Vagina (tissue), 2 donors: ENCODE measurements around the gene RAD1. TPM values are rescaled to one million over a fixed set of nuclear protein-coding genes. Genes with fewer than 3 reads are reported as not detected.

Source experiments
- DNase-seq, 2 donors: peaks; one replicate each; pipeline ENCODE4 v3.0.0-alpha.2; 2017; ENCODE audit errors: extremely low spot score in 2 of 2
- H3K27ac ChIP-seq: fragments of 200-600 bp; sonication (generic); one replicate; pipeline ENCODE4 v1.5.1; 2019
- H3K27me3 ChIP-seq: fragments of 200-600 bp; sonication (generic); one replicate; pipeline ENCODE4 v1.5.1; 2019
- H3K36me3 ChIP-seq, 2 donors: fragments of 200-600 bp; sonication (generic); one replicate each; pipeline ENCODE4 v1.5.1; 2017 to 2019
- H3K4me1 ChIP-seq: fragments of 200-600 bp; sonication (generic); one replicate; pipeline ENCODE4 v1.5.1; 2019
- H3K4me3 ChIP-seq, 2 donors: fragments of 200-600 bp; sonication (generic); 1 replicate in 1 of 2; 2 replicates in 1 of 2; pipeline ENCODE4 v1.5.1; 2016 to 2019
- H3K9me3 ChIP-seq: fragments of 200-600 bp; sonication (generic); one replicate; pipeline ENCODE4 v1.5.1; 2019
- CTCF ChIP-seq, 3 experiments: fragments of 450-650 bp in 2 of 3; fragments of 200-600 bp in 1 of 3; sonication (generic) in 1 of 3; IDR thresholded peaks; one replicate each; pipeline ENCODE4 v1.5.1; 2017 to 2019; ENCODE audit warnings: antibody characterized with exemption in 3 of 3, mild to moderate bottlenecking in 2 of 3, moderate library complexity in 2 of 3
- POLR2A ChIP-seq, 2 donors: fragments of 450-650 bp; IDR thresholded peaks; one replicate each; pipeline ENCODE4 v1.6.1; 2017; ENCODE audit warnings: antibody characterized with exemption in 2 of 2, mild to moderate bottlenecking in 2 of 2, moderate library complexity in 2 of 2
- POLR2AphosphoS5 ChIP-seq, 2 donors: sonication (generic); formaldehyde crosslinking; IDR thresholded peaks; one replicate each; pipeline ENCODE4 v1.9.0; 2017; ENCODE audit warnings: antibody characterized with exemption in 2 of 2, mild to moderate bottlenecking in 2 of 2, low read depth in 1 of 2; ENCODE audit not compliant: insufficient read depth in 1 of 2
- intact Hi-C: fragments of 100-400 bp; cut with DNase I; formaldehyde crosslinking; loops from one replicate; pipeline ENCODE4 v1.15.1; 2023
- total RNA-seq: library from RNA; depleted of rRNA; stranded (reverse); fragments of >200 nt; gene quantifications from one replicate; pipeline ENCODE4 v1.2.3, GENCODE V29; 2016

Gene RAD1
- total RNA-seq, 1 donor from 2014 or later, result 27.7 TPM

DNA sequence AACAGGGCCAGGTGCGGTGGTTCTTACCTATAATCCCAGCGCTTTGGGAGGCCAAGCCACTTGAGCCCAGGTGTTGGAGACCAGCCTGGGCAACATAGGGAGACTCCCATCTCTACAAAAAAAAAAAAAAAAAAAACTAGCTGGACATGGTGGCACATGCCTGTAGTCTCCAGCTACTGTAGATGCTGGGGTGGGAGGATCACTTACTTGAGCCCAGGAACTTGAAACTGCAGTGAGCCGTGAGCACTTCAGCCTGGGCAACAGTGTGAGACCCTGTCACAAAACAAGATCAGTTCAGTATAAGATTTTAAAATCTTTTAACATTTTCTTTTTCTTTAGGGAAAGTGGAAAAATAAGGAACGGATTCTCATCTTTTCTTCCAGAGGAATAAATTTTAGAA, 2.7 kb upstream of the RAD1 start:
- Histone ChIP-seq H3K4me3 (no peak overlapping the region), H3K4me1 (peaks cover 41% of the 10 kb centered on the region), H3K36me3 (peaks cover 0 to 36% of the 10 kb centered on the region in 2 donors), H3K27me3 (no peaks in the 10 kb centered on the region), H3K9me3 (no peaks in the 10 kb centered on the region), H3K27ac (no peak overlapping the region)
- DNase-seq, result no peak
- intact Hi-C loops, result no loop called here
- TF ChIP-seq POLR2AphosphoS5 (IDR thresholded peaks at IDR 0.05; ENCODE audit: insufficient read depth in 1 of 2, low read depth in 1 of 2) (no peak), CTCF (IDR thresholded peaks at IDR 0.05) (no peak), POLR2A (IDR thresholded peaks at IDR 0.05) (no peak)

DNA sequence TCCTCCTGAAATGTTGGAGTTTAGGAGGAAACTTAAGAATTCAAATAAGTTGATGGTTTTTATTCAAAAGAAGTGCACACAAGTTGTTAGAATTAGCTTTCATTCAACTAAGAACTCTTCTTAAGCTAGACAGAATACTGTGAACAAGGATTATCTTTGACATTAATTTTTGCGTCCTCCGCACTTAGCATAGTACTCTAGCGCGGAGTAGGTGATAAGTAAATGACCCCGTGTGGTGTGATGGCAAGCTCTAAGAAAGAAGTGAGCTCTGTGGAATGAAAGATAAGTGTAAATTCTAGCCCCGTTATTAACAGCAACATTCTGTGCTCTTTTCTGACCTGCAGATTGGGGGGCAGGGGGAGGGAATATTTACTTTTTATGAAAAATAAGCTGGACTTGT, 1.2 kb upstream of the RAD1 start:
- H3K4me1 ChIP-seq, result peaks cover 41% of the 10 kb centered on the region
- H3K36me3 ChIP-seq, result peaks cover 0 to 26% of the 10 kb centered on the region in 2 donors
- intact Hi-C loops, result no loop called here
- TF ChIP-seq CTCF (IDR thresholded peaks at IDR 0.05), result no peak
- TF ChIP-seq POLR2A (IDR thresholded peaks at IDR 0.05), result no peak
- no peak for TF ChIP-seq POLR2AphosphoS5 (IDR thresholded peaks at IDR 0.05; ENCODE audit: insufficient read depth in 1 of 2, low read depth in 1 of 2)
- no peak for DNase-seq
- H3K27ac ChIP-seq, result no peak overlapping the region
- no peaks in the 10 kb centered on the region for H3K9me3 ChIP-seq
- H3K4me3 ChIP-seq, result peak overlapping the region; percentile 98 to 99
- H3K27me3 ChIP-seq, result no peaks in the 10 kb centered on the region

DNA sequence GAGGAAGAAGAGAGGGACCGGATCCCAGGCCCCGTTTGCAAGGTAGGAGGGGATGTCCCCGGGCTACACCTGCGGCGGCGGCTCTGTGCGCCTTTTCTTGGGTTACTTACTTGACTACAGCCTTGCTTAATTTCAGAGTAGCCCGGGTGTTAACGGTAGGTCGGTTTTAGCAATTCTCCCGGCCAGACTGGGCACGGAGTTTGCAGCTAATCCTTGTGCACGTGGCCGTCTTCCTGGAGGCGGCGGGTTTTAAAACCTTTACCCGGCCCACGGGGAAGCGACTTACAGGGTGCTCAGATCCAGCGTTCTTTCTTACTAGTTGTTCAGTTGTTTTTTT, 520 bp upstream of the RAD1 start:
- H3K27ac ChIP-seq, result peak overlapping the region; percentile 90
- intact Hi-C loops, result no loop called here
- H3K27me3 ChIP-seq, result no peaks in the 10 kb centered on the region
- peaks cover 41% of the 10 kb centered on the region for H3K4me1 ChIP-seq
- peak overlapping the region; percentile 98 to 99 for H3K4me3 ChIP-seq
- H3K9me3 ChIP-seq, result no peaks in the 10 kb centered on the region
- TF ChIP-seq POLR2A (IDR thresholded peaks at IDR 0.05), result no peak
- no peak for TF ChIP-seq CTCF (IDR thresholded peaks at IDR 0.05)
- TF ChIP-seq POLR2AphosphoS5 (IDR thresholded peaks at IDR 0.05; ENCODE audit: insufficient read depth in 1 of 2, low read depth in 1 of 2), result no peak
- peaks cover 0 to 26% of the 10 kb centered on the region in 2 donors for H3K36me3 ChIP-seq
- DNase-seq, result peak in 1 of 2 donors; percentile 90

DNA sequence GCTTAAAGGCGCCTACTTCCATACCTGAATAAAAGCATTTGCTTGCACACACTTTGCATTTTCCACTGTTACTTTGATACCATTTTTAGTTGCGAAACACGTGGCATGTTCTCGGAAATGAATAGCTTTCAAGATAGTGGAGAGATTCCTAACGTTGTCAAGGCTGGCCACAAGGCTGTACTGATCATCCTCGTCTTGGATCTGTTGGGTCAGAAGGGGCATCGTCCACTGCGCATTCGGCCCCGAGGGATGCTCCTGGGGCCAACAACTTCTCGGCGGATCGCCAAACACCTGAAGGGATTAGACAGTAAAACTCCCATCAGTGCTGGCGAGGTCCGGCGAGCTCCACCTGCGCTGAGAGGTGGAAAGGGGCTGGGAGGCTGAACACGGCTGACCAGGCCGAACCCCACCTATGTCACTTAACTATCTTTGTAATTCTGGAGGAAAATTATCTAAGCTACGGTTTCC, 599 bp downstream of the RAD1 start:
- intact Hi-C loops, result no loop called here

More for the DNA sequence above, 599 bp downstream of the RAD1 start:
- peaks cover 41% of the 10 kb centered on the region for H3K4me1 ChIP-seq
- no peaks in the 10 kb centered on the region for H3K27me3 ChIP-seq
- H3K4me3 ChIP-seq, result peak overlapping the region; percentile 98 to 99
- peak overlapping the region; percentile 90 for H3K27ac ChIP-seq
- H3K36me3 ChIP-seq, result peaks cover 0 to 25% of the 10 kb centered on the region in 2 donors
- H3K9me3 ChIP-seq, result no peaks in the 10 kb centered on the region
- TF ChIP-seq POLR2AphosphoS5 (IDR thresholded peaks at IDR 0.05; ENCODE audit: insufficient read depth in 1 of 2, low read depth in 1 of 2) (no peak), POLR2A (IDR thresholded peaks at IDR 0.05) (no peak), CTCF (IDR thresholded peaks at IDR 0.05) (no peak)
- DNase-seq, result no peak
